ENCODE data around the gene TWIST2.

DNA sequence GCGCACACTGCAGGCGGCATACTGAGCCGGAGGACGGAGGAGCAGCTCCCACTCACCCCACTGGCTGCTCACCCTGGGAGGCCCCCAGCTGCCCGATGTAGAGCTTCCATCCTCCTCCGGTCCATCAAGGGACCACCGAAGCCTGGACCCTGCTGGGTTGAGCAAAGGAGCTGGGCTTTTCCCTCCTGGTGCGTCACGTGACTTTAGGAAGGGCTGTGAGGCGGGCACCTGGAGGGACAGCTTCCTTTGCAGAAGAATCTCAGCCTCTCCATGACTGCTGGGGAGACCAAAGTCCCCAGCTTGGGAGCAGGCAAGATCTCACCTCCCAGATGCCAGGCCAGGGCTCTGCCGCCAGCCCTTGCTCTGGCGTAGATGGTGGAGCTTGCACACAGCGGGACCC is 102.7 kb downstream of the TWIST2 start:
- TF ChIP-seq CTCF (conservative IDR thresholded peaks at IDR 0.05; ENCODE audit: low read depth, low read length) (no peak), EZH2 (IDR thresholded peaks at IDR 0.05; ENCODE audit: borderline replicate concordance, low read depth, low read length, poor library complexity, severe bottlenecking) (no peak)
